Gastrocnemius medialis (tissue), 4 donors: ENCODE results near the gene NUB1. TPM values are rescaled to one million over a fixed set of nuclear protein-coding genes. Genes with fewer than 3 reads are reported as not detected.

Source experiments
- ATAC-seq, 2 donors: fragments of 150-250 bp; one replicate each; pipeline ENCODE4 v1.9.1; 2016
- DNase-seq, 2 donors: peaks; one replicate each; pipeline ENCODE4 v3.0.0-alpha.2; 2019
- H3K27ac ChIP-seq, 4 donors: fragments of 200-600 bp; sonication (generic); 1 replicate in 1 of 4; 2 replicates in 3 of 4; pipeline ENCODE4 v1.5.1; 2016 to 2018; ENCODE audit warnings: mild to moderate bottlenecking in 2 of 4, moderate library complexity in 1 of 4
- H3K27me3 ChIP-seq, 3 donors: fragments of 200-600 bp; sonication (generic) in 2 of 3; 1 replicate in 1 of 3; 2 replicates in 2 of 3; pipeline versions ENCODE4 v1.5.1 to v1.6.0; 2016 to 2019; ENCODE audit warnings: mild to moderate bottlenecking in 1 of 3, moderate library complexity in 1 of 3
- H3K36me3 ChIP-seq, 2 donors: fragments of 200-600 bp; sonication (generic) in 1 of 2; one replicate each; pipeline ENCODE4 v1.5.1; 2017 to 2018
- H3K4me1 ChIP-seq, 2 donors: fragments of 200-600 bp; sonication (generic) in 1 of 2; one replicate each; pipeline ENCODE4 v1.5.1; 2016 to 2017; ENCODE audit warnings: mild to moderate bottlenecking in 2 of 2
- H3K4me3 ChIP-seq, 4 donors: fragments of 200-600 bp; sonication (generic) in 3 of 4; 1 replicate in 1 of 4; 2 replicates in 3 of 4; pipeline ENCODE4 v1.5.1; 2016 to 2019; ENCODE audit warnings: mild to moderate bottlenecking in 2 of 4
- H3K9me3 ChIP-seq, 3 donors: fragments of 200-600 bp; sonication (generic) in 2 of 3; 1 replicate in 1 of 3; 2 replicates in 2 of 3; pipeline ENCODE4 v1.5.1; 2016 to 2019
- CTCF ChIP-seq, 5 experiments: fragments of 450-650 bp in 3 of 5; fragments of 200-600 bp in 2 of 5; sonication (generic) in 2 of 5; IDR thresholded peaks in 4 of 5; conservative IDR thresholded peaks in 1 of 5; 1 replicate in 4 of 5; 2 replicates in 1 of 5; pipeline ENCODE4 v1.5.1; 2016 to 2019; ENCODE audit warnings: antibody characterized with exemption in 5 of 5, mild to moderate bottlenecking in 3 of 5, moderate library complexity in 3 of 5
- POLR2A ChIP-seq, 2 donors: fragments of 450-650 bp; IDR thresholded peaks; one replicate each; pipeline ENCODE4 v1.6.1; 2017; ENCODE audit warnings: antibody characterized with exemption in 2 of 2, mild to moderate bottlenecking in 2 of 2, moderate library complexity in 2 of 2
- in situ Hi-C, 4 donors: fragments of 200-750 bp; cut with MboI; loops; one replicate each; pipeline versions ENCODE4 v1.15.0 to v1.8.0; 2017; ENCODE audit warnings: low sequenced_read_pairs in 4 of 4
- intact Hi-C: fragments of 100-400 bp; cut with DNase I; formaldehyde crosslinking; loops from one replicate; pipeline ENCODE4 v1.15.1; 2023; ENCODE audit warnings: low total_unique reads
- total RNA-seq, 4 donors: library from RNA; depleted of rRNA; stranded (reverse); fragments of >200 nt; gene quantifications; one replicate each; pipeline versions ENCODE4 v1.1.0 to v1.2.3, GENCODE V29; 2016

NUB1 gene
- total RNA-seq, 4 donors from 2014 or later, result 45.3 to 59.0 (median 49.7) TPM

- peaks cover 0 to 11% of the 10 kb centered on the region in 2 donors for H3K4me1 ChIP-seq
- no peak for DNase-seq
- no peak for TF ChIP-seq POLR2A (IDR thresholded peaks at IDR 0.05)
- no peak for TF ChIP-seq CTCF (IDR thresholded peaks at IDR 0.05 in 4 of 5, conservative IDR thresholded peaks at IDR 0.05 in 1 of 5)
- intact Hi-C loops, result no loop called here
- peak overlapping the region in 2 of 4 donors; percentile 13 to 22 for H3K4me3 ChIP-seq
- H3K9me3 ChIP-seq, result no peaks in the 10 kb centered on the region
- peaks cover 0 to 18% of the 10 kb centered on the region in 2 donors for H3K36me3 ChIP-seq
- in situ Hi-C loops, result no loop called here
- peak in 1 of 2 donors; percentile 10 for ATAC-seq
- no peak overlapping the region for H3K27ac ChIP-seq
- peaks cover 26 to 32% (median 26%) of the 10 kb centered on the region in 3 donors for H3K27me3 ChIP-seq
Measured at GRCh38 chr7:151381348-151382078, 39.9 kb downstream of the NUB1 start.

GRCh38 chr7:151382079-151382885, 40.7 kb downstream of the NUB1 start:
- intact Hi-C loops (no loop called here), in situ Hi-C loops (no loop called here)
- Histone ChIP-seq H3K4me3 (peak overlapping the region in 2 of 4 donors; percentile 13 to 22), H3K36me3 (peaks cover 0 to 10% of the 10 kb centered on the region in 2 donors), H3K9me3 (no peaks in the 10 kb centered on the region), H3K27me3 (peaks cover 26 to 32% (median 26%) of the 10 kb centered on the region in 3 donors), H3K27ac (no peak overlapping the region), H3K4me1 (peaks cover 0 to 11% of the 10 kb centered on the region in 2 donors)
- no peak for TF ChIP-seq POLR2A (IDR thresholded peaks at IDR 0.05)
- no peak for TF ChIP-seq CTCF (IDR thresholded peaks at IDR 0.05 in 4 of 5, conservative IDR thresholded peaks at IDR 0.05 in 1 of 5)
- DNase-seq, result no peak
- ATAC-seq, result no peak

GRCh38 chr7:151383638-151384351, 42.2 kb downstream of the NUB1 start:
- ATAC-seq, result no peak
- Histone ChIP-seq H3K9me3 (no peaks in the 10 kb centered on the region), H3K4me1 (peaks cover 0 to 11% of the 10 kb centered on the region in 2 donors), H3K27me3 (peaks cover 26 to 32% (median 26%) of the 10 kb centered on the region in 3 donors), H3K4me3 (no peak overlapping the region), H3K27ac (no peak overlapping the region), H3K36me3 (no peaks in the 10 kb centered on the region)
- DNase-seq, result no peak
- TF ChIP-seq POLR2A (IDR thresholded peaks at IDR 0.05) (no peak), CTCF (IDR thresholded peaks at IDR 0.05 in 4 of 5, conservative IDR thresholded peaks at IDR 0.05 in 1 of 5) (no peak)
- in situ Hi-C loops (no loop called here), intact Hi-C loops (no loop called here)

- H3K27me3 ChIP-seq, result peaks cover 26 to 32% (median 26%) of the 10 kb centered on the region in 3 donors
Measured at GRCh38 chr7:151384352-151384697, 42.7 kb downstream of the NUB1 start.

More at GRCh38 chr7:151384352-151384697, 42.7 kb downstream of the NUB1 start:
- in situ Hi-C loops, result no loop called here
- TF ChIP-seq POLR2A (IDR thresholded peaks at IDR 0.05), result no peak
- TF ChIP-seq CTCF (IDR thresholded peaks at IDR 0.05 in 4 of 5, conservative IDR thresholded peaks at IDR 0.05 in 1 of 5), result no peak
- DNase-seq (no peak), ATAC-seq (no peak)
- Histone ChIP-seq H3K4me1 (peaks cover 0 to 11% of the 10 kb centered on the region in 2 donors), H3K27ac (no peak overlapping the region), H3K4me3 (no peak overlapping the region), H3K36me3 (no peaks in the 10 kb centered on the region), H3K9me3 (no peaks in the 10 kb centered on the region)
- intact Hi-C loops, result no loop called here
